Trophoblast cell (in vitro differentiated cells and primary cell): ENCODE data around the gene TSPYL2.

Experiments
- DNase-seq, 2 donors: peaks; one replicate each; pipeline ENCODE4 v3.0.0-alpha.2; 2016
- H2AFZ ChIP-seq: 2 replicates; pipeline ENCODE4 v1.6.1; 2013; ENCODE audit warnings: low read length, moderate library complexity, mild to moderate bottlenecking; ENCODE audit not compliant: insufficient read depth, poor library complexity
- H2AK5ac ChIP-seq: 2 replicates; pipeline ENCODE4 v1.6.1; 2013; ENCODE audit warnings: mild to moderate bottlenecking, low read length
- H2BK120ac ChIP-seq: 2 replicates; pipeline ENCODE4 v1.6.1; 2013; ENCODE audit warnings: low read length, mild to moderate bottlenecking, moderate library complexity; ENCODE audit not compliant: insufficient read depth, poor library complexity
- H2BK12ac ChIP-seq: 2 replicates; pipeline ENCODE4 v1.6.1; 2013; ENCODE audit warnings: mild to moderate bottlenecking, low read length, moderate library complexity
- H2BK5ac ChIP-seq: 2 replicates; pipeline ENCODE4 v1.6.1; 2013; ENCODE audit warnings: low read length, low read depth, moderate library complexity, mild to moderate bottlenecking; ENCODE audit not compliant: poor library complexity
- H3K14ac ChIP-seq: 2 replicates; pipeline ENCODE4 v1.6.1; 2013; ENCODE audit warnings: mild to moderate bottlenecking, low read length
- H3K18ac ChIP-seq: 2 replicates; pipeline ENCODE4 v1.6.1; 2013; ENCODE audit warnings: mild to moderate bottlenecking, low read length
- H3K23ac ChIP-seq: 2 replicates; pipeline ENCODE4 v1.6.1; 2013; ENCODE audit warnings: low read length
- H3K27ac ChIP-seq: 2 replicates; pipeline ENCODE4 v1.5.1; 2013; ENCODE audit warnings: low read depth, mild to moderate bottlenecking, inconsistent platforms, low read length, moderate library complexity
- H3K27me3 ChIP-seq: 2 replicates; pipeline ENCODE4 v1.6.1; 2013; ENCODE audit warnings: inconsistent platforms, mild to moderate bottlenecking, low read length, moderate library complexity; ENCODE audit not compliant: insufficient read depth
- H3K36me3 ChIP-seq, 2 experiments: 1 replicate in 1 of 2; 2 replicates in 1 of 2; pipeline ENCODE4 v1.6.1; 2013; ENCODE audit warnings: low read length in 2 of 2, mild to moderate bottlenecking in 2 of 2, moderate library complexity in 1 of 2; ENCODE audit not compliant: insufficient read depth in 2 of 2, control insufficient read depth in 1 of 2
- H3K4ac ChIP-seq: 2 replicates; pipeline ENCODE4 v1.6.1; 2013; ENCODE audit warnings: low read depth, mild to moderate bottlenecking, low read length, moderate library complexity
- H3K4me1 ChIP-seq, 2 experiments: 1 replicate in 1 of 2; 2 replicates in 1 of 2; pipeline ENCODE4 v1.6.1; 2013; ENCODE audit warnings: low read length in 2 of 2, mild to moderate bottlenecking in 2 of 2, moderate library complexity in 1 of 2; ENCODE audit not compliant: insufficient read depth in 2 of 2, control insufficient read depth in 1 of 2
- H3K4me2 ChIP-seq: 2 replicates; pipeline ENCODE4 v1.6.1; 2013; ENCODE audit warnings: inconsistent platforms, mild to moderate bottlenecking, low read length, moderate library complexity
- H3K4me3 ChIP-seq: 2 replicates; pipeline ENCODE4 v1.5.1; 2013; ENCODE audit warnings: mild to moderate bottlenecking, low read depth, low read length, inconsistent platforms
- H3K79me1 ChIP-seq: one replicate; pipeline ENCODE4 v1.6.1; 2013; ENCODE audit warnings: low read length
- H3K79me2 ChIP-seq: 2 replicates; pipeline ENCODE4 v1.6.1; 2013; ENCODE audit warnings: low read length, mild to moderate bottlenecking; ENCODE audit not compliant: control insufficient read depth, insufficient read depth, poor library complexity
- H3K9ac ChIP-seq: 2 replicates; pipeline ENCODE4 v1.6.1; 2013; ENCODE audit warnings: mild to moderate bottlenecking, low read length
- H3K9me3 ChIP-seq: 2 replicates; pipeline ENCODE4 v1.6.1; 2013; ENCODE audit warnings: low read depth, mild to moderate bottlenecking, control low read depth, inconsistent platforms, low read length; ENCODE audit not compliant: insufficient read depth
- H4K12ac ChIP-seq: 2 replicates; pipeline ENCODE4 v1.6.1; 2013; ENCODE audit warnings: low read depth, mild to moderate bottlenecking, low read length, moderate library complexity
- H4K8ac ChIP-seq: 2 replicates; pipeline ENCODE4 v1.6.1; 2013; ENCODE audit warnings: low read depth, mild to moderate bottlenecking, low read length, moderate library complexity
- H4K91ac ChIP-seq: one replicate; pipeline ENCODE4 v1.6.1; 2013; ENCODE audit warnings: low read depth, mild to moderate bottlenecking, low read length, moderate library complexity
- WGBS: extraction: QIAGEN DNeasy Blood & Tissue Kit; methylation state at CpG from one replicate; pipeline ENCODE4 v1.1.7; 2013; ENCODE audit warnings: missing lambda C conversion rate; ENCODE audit not compliant: insufficient read length, insufficient coverage; ENCODE audit errors: extremely low coverage; 5-methylcytosine and 5-hydroxymethylcytosine counted together

Gene TSPYL2

GRCh38 chrX:53082773-53083616, 828 bp downstream of the TSPYL2 start:
- no CpG with 5 or more reads among the region's 31 CpGs for WGBS
- H3K4me1 ChIP-seq: peaks cover 0 to 3% of the 10 kb centered on the region in 2 experiments
- H3K9me3 ChIP-seq: no peaks in the 10 kb centered on the region
- no peak overlapping the region for H2AFZ ChIP-seq
- no peak overlapping the region for H2BK5ac ChIP-seq
- H2AK5ac ChIP-seq: no peak overlapping the region
- DNase-seq: no peak
- H4K12ac ChIP-seq: no peak overlapping the region
- no peak overlapping the region for H3K23ac ChIP-seq
- H3K27ac ChIP-seq: no peak overlapping the region
- peaks cover 15 to 25% of the 10 kb centered on the region in 2 experiments for H3K36me3 ChIP-seq
- no peak overlapping the region for H4K8ac ChIP-seq
- no peak overlapping the region for H2BK120ac ChIP-seq
- H3K4me2 ChIP-seq: peak overlapping the region; percentile 88
- no peak overlapping the region for H3K4ac ChIP-seq
- peak overlapping the region; percentile 4 for H4K91ac ChIP-seq
- peaks cover 3% of the 10 kb centered on the region for H3K79me2 ChIP-seq
- no peak overlapping the region for H2BK12ac ChIP-seq
- peak overlapping the region; percentile 86 for H3K4me3 ChIP-seq
- H3K27me3 ChIP-seq: no peaks in the 10 kb centered on the region
- H3K79me1 ChIP-seq: peaks cover 3% of the 10 kb centered on the region
- peak overlapping the region; percentile 64 for H3K18ac ChIP-seq
- peak overlapping the region; percentile 53 for H3K14ac ChIP-seq
- peak overlapping the region; percentile 59 for H3K9ac ChIP-seq

- Histone ChIP-seq H3K4me3 (no peak overlapping the region), H4K8ac (no peak overlapping the region), H3K4me1 (peaks cover 0 to 3% of the 10 kb centered on the region in 2 experiments), H3K18ac (no peak overlapping the region), H3K79me2 (peaks cover 3% of the 10 kb centered on the region), H3K27ac (no peak overlapping the region), H2BK12ac (no peak overlapping the region), H3K23ac (no peak overlapping the region), H3K79me1 (peaks cover 5% of the 10 kb centered on the region), H3K14ac (no peak overlapping the region), H3K4ac (no peak overlapping the region), H3K9ac (no peak overlapping the region), H3K4me2 (no peak overlapping the region), H4K91ac (no peak overlapping the region), H4K12ac (no peak overlapping the region), H2AFZ (no peak overlapping the region), H2AK5ac (no peak overlapping the region), H2BK120ac (no peak overlapping the region), H2BK5ac (no peak overlapping the region), H3K9me3 (no peaks in the 10 kb centered on the region), H3K27me3 (no peaks in the 10 kb centered on the region), H3K36me3 (peaks cover 15 to 25% of the 10 kb centered on the region in 2 experiments)
- WGBS: no CpG with 5 or more reads among the region's 4 CpGs
- peak in 1 of 2 donors; percentile 23 for DNase-seq
These were observed 1.9 kb downstream of the TSPYL2 start for GRCh38 chrX:53084043-53084570.

GRCh38 chrX:53084863-53085262, 2.7 kb downstream of the TSPYL2 start:
- peaks cover 3% of the 10 kb centered on the region for H3K79me2 ChIP-seq
- H3K14ac ChIP-seq: no peak overlapping the region
- no peak overlapping the region for H2BK5ac ChIP-seq
- H3K36me3 ChIP-seq: peaks cover 15 to 25% of the 10 kb centered on the region in 2 experiments
- no peak overlapping the region for H3K4ac ChIP-seq
- no peak overlapping the region for H2AFZ ChIP-seq
- H3K79me1 ChIP-seq: peaks cover 5% of the 10 kb centered on the region
- no peaks in the 10 kb centered on the region for H3K27me3 ChIP-seq
- H3K23ac ChIP-seq: no peak overlapping the region
- no peak overlapping the region for H3K27ac ChIP-seq
- no peak overlapping the region for H2BK12ac ChIP-seq
- H4K12ac ChIP-seq: no peak overlapping the region
- H4K8ac ChIP-seq: no peak overlapping the region
- no peak overlapping the region for H3K9ac ChIP-seq
- no peak overlapping the region for H2BK120ac ChIP-seq
- no peak overlapping the region for H3K4me2 ChIP-seq
- H3K9me3 ChIP-seq: no peaks in the 10 kb centered on the region
- H3K4me1 ChIP-seq: peaks cover 0 to 3% of the 10 kb centered on the region in 2 experiments
- DNase-seq: peak in 1 of 2 donors; percentile 6
- H3K18ac ChIP-seq: no peak overlapping the region
- no CpG with 5 or more reads among the region's 9 CpGs for WGBS
- H2AK5ac ChIP-seq: no peak overlapping the region
- H4K91ac ChIP-seq: no peak overlapping the region
- no peak overlapping the region for H3K4me3 ChIP-seq

- no peak overlapping the region for H2BK5ac ChIP-seq
- H3K9ac ChIP-seq: no peak overlapping the region
- no peak overlapping the region for H4K12ac ChIP-seq
- peaks cover 0 to 3% of the 10 kb centered on the region in 2 experiments for H3K4me1 ChIP-seq
- no peak overlapping the region for H3K4me3 ChIP-seq
- H3K4ac ChIP-seq: no peak overlapping the region
- no peak overlapping the region for H3K27ac ChIP-seq
- H2BK12ac ChIP-seq: no peak overlapping the region
- peaks cover 5% of the 10 kb centered on the region for H3K79me1 ChIP-seq
- H3K4me2 ChIP-seq: no peak overlapping the region
- no peak overlapping the region for H2AFZ ChIP-seq
- no peak overlapping the region for H3K18ac ChIP-seq
- peaks cover 15 to 25% of the 10 kb centered on the region in 2 experiments for H3K36me3 ChIP-seq
- DNase-seq: no peak
- H3K14ac ChIP-seq: no peak overlapping the region
- H4K91ac ChIP-seq: no peak overlapping the region
- WGBS: no CpG with 5 or more reads among the region's 17 CpGs
- no peak overlapping the region for H2AK5ac ChIP-seq
- no peaks in the 10 kb centered on the region for H3K9me3 ChIP-seq
- no peak overlapping the region for H2BK120ac ChIP-seq
- peaks cover 3% of the 10 kb centered on the region for H3K79me2 ChIP-seq
- no peak overlapping the region for H3K23ac ChIP-seq
- H3K27me3 ChIP-seq: no peaks in the 10 kb centered on the region
- no peak overlapping the region for H4K8ac ChIP-seq
These were observed 3.6 kb downstream of the TSPYL2 start for GRCh38 chrX:53085661-53086229.
